Raji (cell line): ENCODE data around the gene RNU1-2.

Experiments used
- POLR2A ChIP-seq: IDR thresholded peaks from 2 replicates; pipeline ENCODE4 v1.6.1; 2011; ENCODE audit warnings: low read depth, low read length, control low read depth; ENCODE audit not compliant: insufficient read depth

Gene RNU1-2

GRCh38 chr1:16907870-16908758 is 12.3 kb downstream of the RNU1-2 start:
- TF ChIP-seq POLR2A, result no peak

GRCh38 chr1:16913181-16913832 is 17.5 kb downstream of the RNU1-2 start:
- TF ChIP-seq POLR2A, result no peak

GRCh38 chr1:16913833-16914662 is 18.3 kb downstream of the RNU1-2 start:
- peak; percentile 74 for TF ChIP-seq POLR2A

- no peak for TF ChIP-seq POLR2A
Measured at GRCh38 chr1:16915627-16915973, 19.8 kb downstream of the RNU1-2 start.

GRCh38 chr1:16918371-16918770 is 22.6 kb downstream of the RNU1-2 start:
- TF ChIP-seq POLR2A, result no peak

GRCh38 chr1:16920951-16921350 is 25.2 kb downstream of the RNU1-2 start:
- TF ChIP-seq POLR2A, result no peak

GRCh38 chr1:16921391-16922185 is 25.8 kb downstream of the RNU1-2 start, which contains the start of gene CROCC:
Gene CROCC, plus strand, starts transcription at chr1:16921931. Its CDS starts 88 bp downstream, at chr1:16922019.
- no peak for TF ChIP-seq POLR2A

GRCh38 chr1:16922466-16922865 is 26.7 kb downstream of the RNU1-2 start:
- TF ChIP-seq POLR2A, result no peak

GRCh38 chr1:16922885-16923431 is 27.2 kb downstream of the RNU1-2 start:
- TF ChIP-seq POLR2A, result no peak

GRCh38 chr1:16924216-16924918 is 28.6 kb downstream of the RNU1-2 start:
- no peak for TF ChIP-seq POLR2A

- TF ChIP-seq POLR2A, result no peak
Measured at GRCh38 chr1:16924919-16925477, 29.2 kb downstream of the RNU1-2 start.

- TF ChIP-seq POLR2A, result no peak
Measured at GRCh38 chr1:16925635-16926490, 30.1 kb downstream of the RNU1-2 start.
